GM18499 (cell line): ENCODE measurements around the gene CAVIN3.

ENCODE experiments used
- ATAC-seq: cut with Tn5 transposase; IDR thresholded peaks from one replicate; pipeline ENCODE4 v1.9.1; 2021; ENCODE audit warnings: moderate number of reproducible peaks; ENCODE audit not compliant: insufficient read depth, unreplicated experiment

The CAVIN3 gene

GRCh38 chr11:6320411-6321155, at the start of gene CAVIN3:
Gene CAVIN3 (minus strand): TSS chr11:6320501. CDS start chr11:6320476, 25 bp downstream.
- no peak for ATAC-seq

GRCh38 chr11:6365659-6366058, 45.4 kb upstream of the CAVIN3 start:
- ATAC-seq: no peak

GRCh38 chr11:6362873-6363678, 42.8 kb upstream of the CAVIN3 start:
- peak; percentile 71 for ATAC-seq

GRCh38 chr11:6362185-6362872, 42.0 kb upstream of the CAVIN3 start:
- ATAC-seq: no peak

GRCh38 chr11:6360183-6360582, 39.9 kb upstream of the CAVIN3 start:
- ATAC-seq: no peak

- no peak for ATAC-seq
These were observed 36.9 kb upstream of the CAVIN3 start for GRCh38 chr11:6357222-6357621.

- ATAC-seq: no peak
These were observed 36.3 kb upstream of the CAVIN3 start for GRCh38 chr11:6356503-6357055.

- ATAC-seq: no peak
These were observed 34.6 kb upstream of the CAVIN3 start for GRCh38 chr11:6354651-6355485.

GRCh38 chr11:6353367-6353987, 33.2 kb upstream of the CAVIN3 start:
- ATAC-seq: peak; percentile 71

- no peak for ATAC-seq
These were observed 31.6 kb upstream of the CAVIN3 start for GRCh38 chr11:6351782-6352382.

GRCh38 chr11:6350486-6350885, 30.2 kb upstream of the CAVIN3 start:
- ATAC-seq: no peak

- no peak for ATAC-seq
These were observed 29.7 kb upstream of the CAVIN3 start for GRCh38 chr11:6350043-6350442.

GRCh38 chr11:6345366-6345765, 25.1 kb upstream of the CAVIN3 start:
- no peak for ATAC-seq

GRCh38 chr11:6336293-6336692, 16.0 kb upstream of the CAVIN3 start:
- no peak for ATAC-seq

- ATAC-seq: no peak
These were observed 14.5 kb upstream of the CAVIN3 start for GRCh38 chr11:6334806-6335205.

GRCh38 chr11:6333095-6333494, 12.8 kb upstream of the CAVIN3 start:
- no peak for ATAC-seq

- ATAC-seq: no peak
These were observed 11.8 kb upstream of the CAVIN3 start for GRCh38 chr11:6332066-6332465.

GRCh38 chr11:6328321-6328720, 8.0 kb upstream of the CAVIN3 start:
- ATAC-seq: no peak

GRCh38 chr11:6327806-6328205, 7.5 kb upstream of the CAVIN3 start:
- ATAC-seq: no peak
